ENCODE results near the gene MOV10L1.

DNA sequence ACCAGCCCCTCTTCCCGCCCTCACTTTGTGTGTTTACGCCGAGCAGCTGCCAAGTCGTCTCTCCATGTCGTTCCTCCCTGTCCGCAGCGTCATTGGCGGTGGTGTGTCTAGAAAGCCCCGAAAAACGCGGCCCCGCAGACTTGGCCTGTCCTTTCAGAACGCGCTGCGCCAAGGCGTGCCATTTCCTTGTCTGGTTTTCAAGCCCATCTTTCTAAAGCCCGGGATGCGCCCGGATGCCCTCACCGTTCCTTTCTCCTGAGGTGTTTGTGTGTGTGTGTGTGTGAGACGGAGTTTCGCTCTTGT is 557 bp downstream of the MOV10L1 start:
- TF ChIP-seq POLR2A (IDR thresholded peaks at IDR 0.05): no peak
- TF ChIP-seq, protein P1, sequence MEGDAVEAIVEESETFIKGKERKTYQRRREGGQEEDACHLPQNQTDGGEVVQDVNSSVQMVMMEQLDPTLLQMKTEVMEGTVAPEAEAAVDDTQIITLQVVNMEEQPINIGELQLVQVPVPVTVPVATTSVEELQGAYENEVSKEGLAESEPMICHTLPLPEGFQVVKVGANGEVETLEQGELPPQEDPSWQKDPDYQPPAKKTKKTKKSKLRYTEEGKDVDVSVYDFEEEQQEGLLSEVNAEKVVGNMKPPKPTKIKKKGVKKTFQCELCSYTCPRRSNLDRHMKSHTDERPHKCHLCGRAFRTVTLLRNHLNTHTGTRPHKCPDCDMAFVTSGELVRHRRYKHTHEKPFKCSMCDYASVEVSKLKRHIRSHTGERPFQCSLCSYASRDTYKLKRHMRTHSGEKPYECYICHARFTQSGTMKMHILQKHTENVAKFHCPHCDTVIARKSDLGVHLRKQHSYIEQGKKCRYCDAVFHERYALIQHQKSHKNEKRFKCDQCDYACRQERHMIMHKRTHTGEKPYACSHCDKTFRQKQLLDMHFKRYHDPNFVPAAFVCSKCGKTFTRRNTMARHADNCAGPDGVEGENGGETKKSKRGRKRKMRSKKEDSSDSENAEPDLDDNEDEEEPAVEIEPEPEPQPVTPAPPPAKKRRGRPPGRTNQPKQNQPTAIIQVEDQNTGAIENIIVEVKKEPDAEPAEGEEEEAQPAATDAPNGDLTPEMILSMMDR (IDR thresholded peaks at IDR 0.05): no peak
